ENCODE results near the gene PPP3CA.

The PPP3CA gene

DNA sequence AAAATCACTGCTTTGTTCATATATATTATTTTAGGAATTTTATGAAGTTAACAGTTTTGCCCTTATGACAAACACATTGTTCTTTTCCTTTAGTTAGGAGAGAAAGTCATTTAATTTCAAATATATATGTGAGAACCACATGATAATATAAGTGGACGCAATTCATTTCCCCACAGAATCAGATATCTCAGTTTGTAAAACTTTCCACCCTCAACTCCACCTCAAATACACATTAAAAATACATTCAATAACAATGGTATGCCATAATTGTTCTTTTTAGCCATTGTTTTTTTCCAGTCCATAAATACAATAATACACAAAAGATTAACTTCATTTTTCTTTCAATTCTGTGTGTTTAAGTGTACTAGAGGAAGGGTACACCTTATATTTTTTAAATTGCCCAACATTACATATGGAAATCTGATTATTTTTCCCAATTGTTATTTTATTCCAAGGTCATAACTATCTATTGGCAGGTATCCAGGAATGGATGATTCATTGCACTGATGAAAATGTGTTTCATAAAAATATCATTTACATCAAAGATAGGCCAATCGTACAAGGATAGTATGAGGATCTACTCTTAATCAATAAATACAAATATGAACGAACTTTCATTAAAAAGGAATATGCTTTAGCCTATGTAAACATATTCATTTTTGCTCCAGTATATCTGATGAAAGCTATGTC, 125.0 kb downstream of the PPP3CA start:
- Histone ChIP-seq H3K9me3 (ENCODE audit: control insufficient read depth, insufficient read depth, low read length) (no peaks in the 10 kb centered on the region), H3K4me1 (ENCODE audit: control insufficient read depth, insufficient read depth, low read length) (peaks cover 2% of the 10 kb centered on the region), H3K4me3 (ENCODE audit: low read depth, low read length) (no peak overlapping the region), H3K27me3 (ENCODE audit: control insufficient read depth, insufficient read depth, low read length) (no peaks in the 10 kb centered on the region), H3K9ac (ENCODE audit: low read depth, low read length) (no peak overlapping the region), H3K36me3 (ENCODE audit: control insufficient read depth, insufficient read depth, low read length) (no peaks in the 10 kb centered on the region)

DNA sequence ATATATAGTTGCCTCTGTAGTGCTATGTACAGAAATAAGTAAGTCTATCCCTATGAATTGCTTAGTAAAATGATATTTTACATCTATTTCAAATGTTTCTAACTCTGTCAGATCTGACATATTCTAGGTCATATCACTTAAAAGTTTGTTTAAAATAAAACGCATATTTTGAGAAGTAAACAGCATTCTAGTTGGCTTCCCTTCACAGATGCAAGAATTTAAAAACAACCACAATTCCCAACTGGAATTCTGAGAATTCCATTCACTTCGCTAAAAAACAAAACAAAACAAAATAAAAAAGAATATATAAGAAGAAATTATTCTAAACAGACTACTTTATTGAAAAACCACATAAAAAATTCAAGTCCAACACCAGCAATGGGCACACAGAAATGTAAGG, 126.0 kb downstream of the PPP3CA start:
- Histone ChIP-seq H3K9ac (ENCODE audit: low read depth, low read length) (no peak overlapping the region), H3K4me3 (ENCODE audit: low read depth, low read length) (no peak overlapping the region), H3K36me3 (ENCODE audit: control insufficient read depth, insufficient read depth, low read length) (no peaks in the 10 kb centered on the region), H3K27me3 (ENCODE audit: control insufficient read depth, insufficient read depth, low read length) (no peaks in the 10 kb centered on the region), H3K9me3 (ENCODE audit: control insufficient read depth, insufficient read depth, low read length) (no peaks in the 10 kb centered on the region), H3K4me1 (ENCODE audit: control insufficient read depth, insufficient read depth, low read length) (peaks cover 2% of the 10 kb centered on the region)

DNA sequence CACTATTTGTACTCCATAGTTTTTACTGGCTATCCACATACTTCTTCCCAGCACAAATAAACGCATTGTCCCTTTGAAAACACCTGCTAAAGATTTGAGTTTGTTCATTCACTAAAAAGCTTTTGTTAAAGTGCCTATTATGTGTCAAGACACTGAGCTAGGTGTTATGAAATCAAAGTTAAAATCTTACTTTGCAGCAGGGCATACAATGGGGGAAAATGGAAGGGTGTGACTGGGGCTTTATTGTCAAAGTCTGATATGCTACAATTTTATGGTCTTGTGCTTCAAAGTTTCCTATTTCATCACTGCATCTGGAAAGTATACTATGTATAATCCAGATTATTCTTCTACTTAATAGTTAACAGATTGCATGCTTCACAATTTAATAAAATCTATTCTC, 128.4 kb downstream of the PPP3CA start:
- Histone ChIP-seq H3K36me3 (ENCODE audit: control insufficient read depth, insufficient read depth, low read length) (no peaks in the 10 kb centered on the region), H3K9me3 (ENCODE audit: control insufficient read depth, insufficient read depth, low read length) (no peaks in the 10 kb centered on the region), H3K4me3 (ENCODE audit: low read depth, low read length) (no peak overlapping the region), H3K9ac (ENCODE audit: low read depth, low read length) (no peak overlapping the region), H3K27me3 (ENCODE audit: control insufficient read depth, insufficient read depth, low read length) (no peaks in the 10 kb centered on the region), H3K4me1 (ENCODE audit: control insufficient read depth, insufficient read depth, low read length) (peaks cover 2% of the 10 kb centered on the region)

DNA sequence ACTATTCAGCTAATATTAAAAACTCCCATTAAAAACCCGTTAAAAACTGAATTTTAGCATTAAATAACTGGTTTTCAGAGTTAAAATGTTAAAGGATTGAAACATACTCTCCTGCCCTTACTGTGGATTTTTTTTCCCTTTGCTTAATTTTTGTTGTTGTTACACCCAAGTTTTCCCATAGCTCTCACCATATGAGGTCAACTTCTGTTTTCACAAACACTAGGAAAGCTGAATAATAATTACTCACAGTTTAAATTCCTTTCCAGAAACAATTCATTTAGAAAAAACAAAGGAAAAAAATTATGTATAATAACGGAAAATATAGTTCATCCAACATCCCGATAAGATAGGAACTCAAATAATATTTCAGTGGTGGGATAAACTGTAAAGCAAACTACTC, 129.0 kb downstream of the PPP3CA start:
- Histone ChIP-seq H3K4me3 (ENCODE audit: low read depth, low read length) (no peak overlapping the region), H3K27me3 (ENCODE audit: control insufficient read depth, insufficient read depth, low read length) (no peaks in the 10 kb centered on the region), H3K9ac (ENCODE audit: low read depth, low read length) (no peak overlapping the region), H3K4me1 (ENCODE audit: control insufficient read depth, insufficient read depth, low read length) (peaks cover 2% of the 10 kb centered on the region), H3K36me3 (ENCODE audit: control insufficient read depth, insufficient read depth, low read length) (no peaks in the 10 kb centered on the region), H3K9me3 (ENCODE audit: control insufficient read depth, insufficient read depth, low read length) (no peaks in the 10 kb centered on the region)

DNA sequence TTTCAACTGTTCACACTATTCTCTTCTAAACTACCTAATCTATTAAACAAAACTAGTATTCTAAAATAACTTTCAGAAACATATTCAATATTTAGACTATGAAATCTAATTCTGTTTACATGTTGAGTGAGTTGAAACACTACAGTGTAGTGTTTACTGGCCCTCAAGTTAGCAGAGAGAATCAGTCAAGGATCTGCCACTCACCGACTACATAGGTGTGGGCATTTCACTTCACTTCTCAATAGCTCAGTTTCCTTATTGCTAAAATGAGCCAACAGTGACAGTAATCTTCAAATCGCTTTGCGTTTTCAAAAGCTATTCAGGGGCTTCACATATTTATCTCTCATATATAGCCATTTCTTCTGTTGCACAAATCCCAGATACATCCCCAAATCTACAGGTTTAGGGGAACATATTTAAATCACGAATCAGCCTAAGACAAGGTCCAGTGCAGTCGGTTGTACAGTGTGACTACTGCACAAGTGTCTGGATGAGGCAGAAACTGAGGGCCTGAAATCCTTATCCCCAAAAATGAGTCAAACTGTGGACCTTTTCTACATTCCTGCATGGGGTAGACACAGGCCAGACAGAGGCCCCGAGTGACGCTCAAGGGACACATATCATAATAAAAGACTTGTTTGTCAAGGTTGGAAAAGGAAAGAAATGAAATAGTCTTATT, 129.8 kb downstream of the PPP3CA start:
- H3K9ac ChIP-seq (ENCODE audit: low read depth, low read length): no peak overlapping the region
- H3K9me3 ChIP-seq (ENCODE audit: control insufficient read depth, insufficient read depth, low read length): no peaks in the 10 kb centered on the region
- no peak overlapping the region for H3K4me3 ChIP-seq (ENCODE audit: low read depth, low read length)
- no peaks in the 10 kb centered on the region for H3K27me3 ChIP-seq (ENCODE audit: control insufficient read depth, insufficient read depth, low read length)
- no peaks in the 10 kb centered on the region for H3K36me3 ChIP-seq (ENCODE audit: control insufficient read depth, insufficient read depth, low read length)
- peaks cover 2% of the 10 kb centered on the region for H3K4me1 ChIP-seq (ENCODE audit: control insufficient read depth, insufficient read depth, low read length)

DNA sequence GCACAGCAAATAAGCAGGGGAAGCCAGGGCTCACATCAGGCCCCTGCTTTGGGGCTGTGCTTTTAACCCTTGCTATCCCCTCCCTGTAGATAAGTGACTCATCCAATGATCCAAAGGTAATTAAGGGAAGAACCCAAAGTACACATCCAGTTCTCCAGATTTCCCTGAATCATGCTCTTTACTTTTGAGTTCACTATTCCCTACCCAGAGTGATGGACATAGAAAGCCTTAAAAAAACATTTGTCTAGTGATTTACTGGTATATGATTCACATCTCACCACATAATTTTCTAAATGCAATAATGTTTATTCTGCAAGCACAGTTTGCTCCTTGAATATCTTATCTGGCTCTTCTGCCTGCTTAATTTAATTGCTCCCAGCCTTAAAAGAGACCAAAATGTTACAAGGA, 136.2 kb downstream of the PPP3CA start:
- Histone ChIP-seq H3K4me1 (ENCODE audit: control insufficient read depth, insufficient read depth, low read length) (peaks cover 9% of the 10 kb centered on the region), H3K36me3 (ENCODE audit: control insufficient read depth, insufficient read depth, low read length) (no peaks in the 10 kb centered on the region), H3K9ac (ENCODE audit: low read depth, low read length) (peak overlapping the region; percentile 26), H3K4me3 (ENCODE audit: low read depth, low read length) (no peak overlapping the region), H3K27me3 (ENCODE audit: control insufficient read depth, insufficient read depth, low read length) (no peaks in the 10 kb centered on the region), H3K9me3 (ENCODE audit: control insufficient read depth, insufficient read depth, low read length) (no peaks in the 10 kb centered on the region)

DNA sequence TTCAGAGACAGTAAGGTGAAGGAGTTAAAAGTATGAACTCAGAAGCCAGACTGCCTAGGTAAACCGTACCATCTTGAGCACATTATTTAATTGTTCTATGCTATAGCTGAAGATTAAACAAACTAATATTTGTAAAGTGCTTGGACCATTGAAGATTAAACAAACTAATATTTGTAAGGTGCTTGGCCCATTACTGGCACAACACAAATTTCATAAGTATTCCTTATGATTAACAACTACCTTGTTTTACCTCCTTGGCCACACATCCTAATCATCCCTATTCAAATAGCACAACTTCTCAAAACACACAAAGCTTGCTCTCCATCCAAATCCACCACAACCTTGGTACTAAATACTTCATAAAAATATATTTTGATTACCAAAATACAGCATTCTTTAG, 137.0 kb downstream of the PPP3CA start:
- H3K36me3 ChIP-seq (ENCODE audit: control insufficient read depth, insufficient read depth, low read length): no peaks in the 10 kb centered on the region
- no peak overlapping the region for H3K9ac ChIP-seq (ENCODE audit: low read depth, low read length)
- no peaks in the 10 kb centered on the region for H3K27me3 ChIP-seq (ENCODE audit: control insufficient read depth, insufficient read depth, low read length)
- H3K4me1 ChIP-seq (ENCODE audit: control insufficient read depth, insufficient read depth, low read length): peaks cover 12% of the 10 kb centered on the region
- H3K9me3 ChIP-seq (ENCODE audit: control insufficient read depth, insufficient read depth, low read length): no peaks in the 10 kb centered on the region
- H3K4me3 ChIP-seq (ENCODE audit: low read depth, low read length): no peak overlapping the region

DNA sequence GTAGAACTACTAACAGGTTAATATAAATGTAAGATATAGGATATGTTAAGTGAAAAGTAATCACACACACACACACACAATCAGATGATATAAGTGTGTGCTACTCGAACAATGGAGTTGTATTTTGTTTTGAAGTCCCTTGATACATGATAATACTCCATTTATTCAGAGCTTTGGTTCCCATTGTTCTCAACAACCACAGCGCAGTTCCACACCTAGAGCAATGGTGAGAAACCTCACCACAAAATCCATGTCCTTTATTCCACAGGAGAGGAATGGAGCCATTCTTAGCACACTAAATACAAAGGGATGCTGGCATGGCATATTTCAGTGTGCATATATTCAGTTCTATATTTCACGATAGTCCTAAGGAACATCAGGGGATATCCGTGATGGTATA, 139.2 kb downstream of the PPP3CA start:
- Histone ChIP-seq H3K9me3 (ENCODE audit: control insufficient read depth, insufficient read depth, low read length) (no peaks in the 10 kb centered on the region), H3K9ac (ENCODE audit: low read depth, low read length) (no peak overlapping the region), H3K4me3 (ENCODE audit: low read depth, low read length) (no peak overlapping the region), H3K36me3 (ENCODE audit: control insufficient read depth, insufficient read depth, low read length) (no peaks in the 10 kb centered on the region), H3K27me3 (ENCODE audit: control insufficient read depth, insufficient read depth, low read length) (no peaks in the 10 kb centered on the region), H3K4me1 (ENCODE audit: control insufficient read depth, insufficient read depth, low read length) (peaks cover 12% of the 10 kb centered on the region)

DNA sequence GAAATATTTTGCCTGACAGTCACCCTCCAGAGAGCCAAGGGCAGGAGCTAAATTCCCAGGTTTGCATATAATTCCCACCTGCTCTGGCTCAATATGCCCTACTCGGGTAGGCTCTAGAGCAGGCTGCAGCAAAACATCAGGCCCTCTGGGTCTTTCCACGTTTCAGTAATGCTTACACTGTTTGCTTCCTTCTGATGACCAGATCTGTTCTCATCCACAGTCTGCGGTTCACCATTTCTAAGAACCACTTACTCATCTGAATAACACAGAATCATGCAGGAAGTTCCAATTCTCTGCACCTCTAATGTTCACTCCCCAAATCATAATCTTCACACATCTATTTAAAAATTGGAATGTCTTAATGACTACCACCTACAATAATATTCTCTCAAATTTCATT, 141.4 kb downstream of the PPP3CA start:
- H3K9ac ChIP-seq (ENCODE audit: low read depth, low read length): no peak overlapping the region
- H3K27me3 ChIP-seq (ENCODE audit: control insufficient read depth, insufficient read depth, low read length): no peaks in the 10 kb centered on the region
- peaks cover 3% of the 10 kb centered on the region for H3K4me1 ChIP-seq (ENCODE audit: control insufficient read depth, insufficient read depth, low read length)
- H3K36me3 ChIP-seq (ENCODE audit: control insufficient read depth, insufficient read depth, low read length): no peaks in the 10 kb centered on the region
- H3K4me3 ChIP-seq (ENCODE audit: low read depth, low read length): no peak overlapping the region
- no peaks in the 10 kb centered on the region for H3K9me3 ChIP-seq (ENCODE audit: control insufficient read depth, insufficient read depth, low read length)

DNA sequence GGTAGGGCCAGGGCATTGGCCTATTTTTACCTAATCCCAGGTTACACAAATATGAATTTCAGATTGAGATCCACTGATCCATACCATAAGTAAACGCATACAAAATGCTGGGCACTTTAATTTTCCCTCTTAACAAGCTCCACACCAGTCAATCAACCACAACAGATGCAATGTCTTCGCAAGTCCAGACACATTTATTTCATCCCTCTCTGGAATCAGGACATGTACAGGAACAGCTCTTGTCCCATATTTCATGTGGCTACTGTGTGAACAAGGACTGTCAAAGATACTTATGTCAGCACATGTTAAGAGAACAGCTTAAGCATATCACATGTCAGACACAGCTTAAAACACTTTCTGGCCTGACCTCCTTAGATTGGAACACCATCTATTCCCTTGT, 145.9 kb downstream of the PPP3CA start:
- Histone ChIP-seq H3K9me3 (ENCODE audit: control insufficient read depth, insufficient read depth, low read length) (no peaks in the 10 kb centered on the region), H3K4me3 (ENCODE audit: low read depth, low read length) (no peak overlapping the region), H3K36me3 (ENCODE audit: control insufficient read depth, insufficient read depth, low read length) (no peaks in the 10 kb centered on the region), H3K9ac (ENCODE audit: low read depth, low read length) (no peak overlapping the region), H3K4me1 (ENCODE audit: control insufficient read depth, insufficient read depth, low read length) (peaks cover 8% of the 10 kb centered on the region), H3K27me3 (ENCODE audit: control insufficient read depth, insufficient read depth, low read length) (no peaks in the 10 kb centered on the region)

DNA sequence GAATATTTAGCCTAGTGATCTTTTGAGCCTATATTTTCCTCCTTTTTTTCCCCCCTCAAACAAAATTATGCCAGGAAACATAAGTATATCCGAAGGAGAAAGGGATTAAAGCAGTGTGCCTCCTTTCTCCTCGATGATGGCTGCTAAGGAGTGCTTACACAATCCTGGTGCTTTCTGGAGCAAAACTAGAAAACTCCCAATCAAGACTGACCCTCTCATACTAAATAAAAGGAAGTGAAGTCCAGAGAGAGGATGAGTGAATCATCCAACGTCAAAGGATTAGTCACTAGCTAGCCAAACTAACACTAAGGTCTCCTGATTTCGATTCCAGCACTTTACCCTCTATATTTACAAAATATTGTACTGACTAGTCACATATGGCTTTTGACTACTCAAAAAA, 146.8 kb downstream of the PPP3CA start:
- Histone ChIP-seq H3K36me3 (ENCODE audit: control insufficient read depth, insufficient read depth, low read length) (no peaks in the 10 kb centered on the region), H3K4me1 (ENCODE audit: control insufficient read depth, insufficient read depth, low read length) (peaks cover 4% of the 10 kb centered on the region), H3K4me3 (ENCODE audit: low read depth, low read length) (no peak overlapping the region), H3K9ac (ENCODE audit: low read depth, low read length) (no peak overlapping the region), H3K27me3 (ENCODE audit: control insufficient read depth, insufficient read depth, low read length) (no peaks in the 10 kb centered on the region), H3K9me3 (ENCODE audit: control insufficient read depth, insufficient read depth, low read length) (no peaks in the 10 kb centered on the region)

DNA sequence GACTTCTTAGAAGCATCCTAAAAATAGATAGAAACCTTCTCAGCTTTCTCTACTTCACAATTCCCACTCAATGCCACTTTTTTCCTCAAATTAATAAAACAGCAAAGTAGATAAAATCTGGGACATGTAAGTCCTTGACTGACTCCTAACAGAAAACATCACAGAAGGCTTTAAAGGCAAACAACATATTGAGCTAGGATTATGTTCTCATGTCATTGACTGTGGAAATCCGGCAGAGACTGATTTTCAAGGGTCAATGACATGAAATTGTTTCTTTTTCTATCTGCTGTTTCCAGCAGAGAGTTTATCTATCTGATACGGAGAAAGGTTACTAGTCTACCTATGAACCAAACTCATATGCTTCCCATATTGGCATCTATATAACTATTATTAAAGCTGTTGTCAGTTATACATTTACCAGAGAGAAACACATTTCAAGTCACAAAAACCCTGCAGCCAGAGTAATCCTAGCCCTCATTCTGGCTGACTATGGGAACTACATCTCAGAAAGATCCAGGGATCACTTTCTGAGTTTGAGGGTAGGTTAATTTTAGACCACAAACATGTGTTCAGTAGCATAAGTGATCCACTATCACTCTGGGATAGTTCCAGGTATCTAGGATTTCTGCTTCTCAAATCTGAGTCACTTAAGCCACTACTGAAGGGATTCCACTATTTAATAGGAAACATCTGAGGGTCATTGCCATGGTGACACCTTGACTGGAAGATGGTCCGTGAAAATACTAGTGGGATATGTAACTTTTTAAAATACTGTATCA, 147.6 kb downstream of the PPP3CA start:
- H3K9me3 ChIP-seq (ENCODE audit: control insufficient read depth, insufficient read depth, low read length): no peaks in the 10 kb centered on the region
- H3K4me1 ChIP-seq (ENCODE audit: control insufficient read depth, insufficient read depth, low read length): peaks cover 4% of the 10 kb centered on the region
- H3K9ac ChIP-seq (ENCODE audit: low read depth, low read length): no peak overlapping the region
- no peaks in the 10 kb centered on the region for H3K36me3 ChIP-seq (ENCODE audit: control insufficient read depth, insufficient read depth, low read length)
- H3K27me3 ChIP-seq (ENCODE audit: control insufficient read depth, insufficient read depth, low read length): no peaks in the 10 kb centered on the region
- H3K4me3 ChIP-seq (ENCODE audit: low read depth, low read length): no peak overlapping the region
